SK-N-SH (cell line): Measurements from ENCODE around the gene LIPJ. TPM values are rescaled to one million over a fixed set of nuclear protein-coding genes. Genes with fewer than 3 reads are reported as not detected.

Experiments used
- CTCF ChIA-PET: fragments of 300-600, 350-600 bp; formaldehyde crosslinking; extraction: SDS; loops from one replicate; lab custom pipeline; 2021; lab: Yijun Ruan, JAX
- POLR2A ChIA-PET: fragments of 350-600 bp; sonication (Branson Sonifier 250); formaldehyde crosslinking; extraction: SDS; loops from one replicate; lab custom pipeline; 2020; ENCODE audit warnings: antibody characterized with exemption, inconsistent platforms; lab: Yijun Ruan, JAX
- DNase-seq: peaks from one replicate; pipeline ENCODE4 v3.0.0; 2012
- H2AFZ ChIP-seq: fragments of 200-600 bp; sonication (generic); 2 replicates; pipeline ENCODE4 v1.8.1; 2016; ENCODE audit warnings: antibody characterized with exemption, mild to moderate bottlenecking, low read depth
- H3F3A ChIP-seq: fragments of 200-600 bp; sonication (generic); replicated peaks from 2 replicates; pipeline ENCODE3; 2016; ENCODE audit warnings: antibody characterized with exemption, mild to moderate bottlenecking; ENCODE audit not compliant: insufficient read depth
- H3K27ac ChIP-seq, 2 experiments: fragments of 200-500 bp in 1 of 2; fragments of 200-600 bp in 1 of 2; sonication (Bioruptor generic) in 1 of 2; sonication (generic), shearing (Covaris generic) in 1 of 2; 2 replicates each; pipeline versions ENCODE4 v1.5.1 to v1.6.1; 2014 to 2016; ENCODE audit warnings: low read depth in 2 of 2, inconsistent platforms in 1 of 2, low read length in 1 of 2, mild to moderate bottlenecking in 1 of 2, mixed read lengths in 1 of 2
- H3K27me3 ChIP-seq: fragments of 200-600 bp; sonication (generic), shearing (Covaris generic); 2 replicates; pipeline ENCODE4 v1.6.1; 2016; ENCODE audit warnings: mixed run types; ENCODE audit not compliant: insufficient read depth
- H3K36me3 ChIP-seq, 2 experiments: fragments of 200-500 bp in 1 of 2; fragments of 200-600 bp in 1 of 2; sonication (Bioruptor generic) in 1 of 2; sonication (generic) in 1 of 2; replicated peaks in 1 of 2; 2 replicates each; pipeline versions ENCODE3 to v1.5.1; 2014 to 2016; ENCODE audit warnings: low read length in 1 of 2, mild to moderate bottlenecking in 1 of 2; ENCODE audit not compliant: insufficient read depth in 2 of 2, control insufficient read depth in 1 of 2
- H3K4me1 ChIP-seq, 2 experiments: fragments of 200-500 bp in 1 of 2; fragments of 200-600 bp in 1 of 2; sonication (Bioruptor generic) in 1 of 2; sonication (generic), shearing (Covaris generic) in 1 of 2; 2 replicates each; pipeline versions ENCODE4 v1.5.1 to v1.6.1; 2014 to 2016; ENCODE audit warnings: low read depth in 1 of 2, low read length in 1 of 2, mixed run types in 1 of 2; ENCODE audit not compliant: insufficient read depth in 2 of 2, control insufficient read depth in 1 of 2
- H3K4me2 ChIP-seq: fragments of 200-600 bp; sonication (generic), shearing (Covaris generic); 2 replicates; pipeline ENCODE4 v1.6.1; 2017; ENCODE audit warnings: mixed run types
- H3K4me3 ChIP-seq, 2 experiments: fragments of 200-500 bp in 1 of 2; fragments of 200-600 bp in 1 of 2; sonication (Bioruptor generic) in 1 of 2; sonication (generic), shearing (Covaris generic) in 1 of 2; 2 replicates each; pipeline versions ENCODE4 v1.5.1 to v1.8.1; 2014 to 2016; ENCODE audit warnings: low read depth in 2 of 2, inconsistent platforms in 1 of 2, low read length in 1 of 2, mild to moderate bottlenecking in 1 of 2, mixed read lengths in 1 of 2, moderate library complexity in 1 of 2
- H3K79me2 ChIP-seq: fragments of 200-600 bp; sonication (generic); 2 replicates; pipeline ENCODE4 v1.8.1; 2017; ENCODE audit warnings: mild to moderate bottlenecking; ENCODE audit not compliant: insufficient read depth
- H3K9ac ChIP-seq: fragments of 200-600 bp; sonication (generic); 2 replicates; pipeline ENCODE4 v1.6.1; 2017; ENCODE audit warnings: mixed run types
- H3K9me2 ChIP-seq: fragments of 200-600 bp; sonication (generic); 2 replicates; pipeline ENCODE4 v1.6.1; 2017; ENCODE audit warnings: mixed run types
- H3K9me3 ChIP-seq: fragments of 200-600 bp; sonication (generic); 2 replicates; pipeline ENCODE4 v1.6.1; 2017; ENCODE audit warnings: mixed run types, mild to moderate bottlenecking, moderate library complexity
- H4K20me1 ChIP-seq: fragments of 200-600 bp; sonication (generic); 2 replicates; pipeline ENCODE4 v1.6.1; 2017; ENCODE audit warnings: mild to moderate bottlenecking, mixed run types; ENCODE audit not compliant: insufficient read depth
- GABPA ChIP-seq: IDR thresholded peaks from 2 replicates; pipeline ENCODE4 v1.4.0; 2012; ENCODE audit warnings: low read depth, mild to moderate bottlenecking
- GATA2 ChIP-seq: sonication (generic); formaldehyde crosslinking; IDR thresholded peaks from 2 replicates; pipeline ENCODE4 v1.5.0; 2020; ENCODE audit warnings: mild to moderate bottlenecking, missing genetic modification reagents
- MEF2A ChIP-seq: IDR thresholded peaks from 2 replicates; pipeline ENCODE4 v1.4.0; 2012; ENCODE audit warnings: low read depth, borderline replicate concordance
- TEAD4 ChIP-seq: IDR thresholded peaks from 2 replicates; pipeline ENCODE4 v1.4.0; 2012; ENCODE audit warnings: mild to moderate bottlenecking, borderline replicate concordance; ENCODE audit not compliant: insufficient read depth
- YY1 ChIP-seq: IDR thresholded peaks from 2 replicates; pipeline ENCODE4 v1.4.0; 2012; ENCODE audit warnings: low read depth, mild to moderate bottlenecking
- WGBS: methylation state at CpG from one replicate; pipeline ENCODE4 v1.1.6; 2017; ENCODE audit warnings: low lambda C conversion rate; 5-methylcytosine and 5-hydroxymethylcytosine counted together
- polyA plus RNA-seq, 3 experiments: library from polyadenylated mRNA; depleted of rRNA; stranded (reverse); fragments of >200 nt; gene quantifications; 2 replicates each; pipeline ENCODE4 v1.2.3, GENCODE V29; 2012
- TF ChIP-seq, protein P1 (sequence below): IDR thresholded peaks from 2 replicates; pipeline ENCODE4 v1.4.0; 2012; ENCODE audit warnings: low read depth, borderline replicate concordance
- TF ChIP-seq, protein P2 (sequence below): IDR thresholded peaks from 2 replicates; pipeline ENCODE4 v1.6.1; 2012; ENCODE audit warnings: mild to moderate bottlenecking, low read depth, low read length, moderate library complexity
- TF ChIP-seq, protein P3 (sequence below): fragments of 150-350 bp; IDR thresholded peaks from 2 replicates; pipeline ENCODE4 v1.6.1; 2017; ENCODE audit warnings: antibody characterized with exemption, low read length, low read depth, borderline replicate concordance
- TF ChIP-seq, protein P4 (sequence below): IDR thresholded peaks from 2 replicates; pipeline ENCODE4 v1.4.0; 2012; ENCODE audit warnings: low read depth, borderline replicate concordance

Gene LIPJ, protein sequence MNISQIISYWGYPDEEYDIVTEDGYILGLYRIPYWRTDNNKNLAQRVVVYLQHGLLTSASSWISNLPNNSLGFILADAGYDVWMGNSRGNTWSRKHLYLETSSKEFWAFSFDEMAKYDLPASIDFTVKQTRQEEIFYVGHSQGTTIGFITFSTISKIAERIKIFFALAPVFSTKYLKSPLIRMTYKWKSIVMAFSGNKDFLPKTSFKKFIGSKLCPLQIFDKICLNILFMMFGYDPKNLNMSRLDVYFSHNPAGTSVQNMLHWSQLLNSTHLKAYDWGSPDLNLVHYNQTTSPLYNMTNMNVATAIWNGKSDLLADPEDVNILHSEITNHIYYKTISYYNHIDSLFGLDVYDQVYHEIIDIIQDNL
- polyA plus RNA-seq (2012; rRNA removed) = not detected in 2 replicates
- polyA plus RNA-seq (2012; cell fraction: cytosol; rRNA removed) = not detected in 2 replicates
- polyA plus RNA-seq (2012; cell fraction: nucleus; rRNA removed) = not detected in 2 replicates

DNA sequence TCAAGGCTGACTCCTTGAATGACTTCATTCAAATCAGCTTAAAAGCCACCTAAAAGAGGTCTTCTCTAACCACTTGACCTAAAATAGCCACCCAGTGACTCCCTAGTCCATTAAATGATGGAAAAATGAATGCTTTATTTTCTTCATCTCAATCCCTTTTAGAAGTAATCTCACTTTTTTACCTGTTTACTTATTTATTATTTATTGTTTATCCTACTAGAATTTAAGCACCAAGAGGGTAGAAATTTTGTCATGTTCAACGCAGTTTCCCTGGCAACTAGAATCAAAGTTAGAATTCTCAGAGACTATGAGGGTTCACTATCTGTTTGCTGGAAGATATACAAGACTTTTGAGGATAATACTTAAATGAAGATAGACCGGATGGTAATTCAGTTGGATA, at the start of gene LIPJ:
Gene LIPJ (plus strand): TSS at position 301 of the 400 bp plus-strand sequence. CDS start 3,926 bp downstream, outside the sequence.
- TF ChIP-seq GATA2 (CRISPR knock-in tag) (no peak), YY1 (no peak), GABPA (no peak), TEAD4 (no peak), MEF2A (no peak)
- TF ChIP-seq, protein P1, sequence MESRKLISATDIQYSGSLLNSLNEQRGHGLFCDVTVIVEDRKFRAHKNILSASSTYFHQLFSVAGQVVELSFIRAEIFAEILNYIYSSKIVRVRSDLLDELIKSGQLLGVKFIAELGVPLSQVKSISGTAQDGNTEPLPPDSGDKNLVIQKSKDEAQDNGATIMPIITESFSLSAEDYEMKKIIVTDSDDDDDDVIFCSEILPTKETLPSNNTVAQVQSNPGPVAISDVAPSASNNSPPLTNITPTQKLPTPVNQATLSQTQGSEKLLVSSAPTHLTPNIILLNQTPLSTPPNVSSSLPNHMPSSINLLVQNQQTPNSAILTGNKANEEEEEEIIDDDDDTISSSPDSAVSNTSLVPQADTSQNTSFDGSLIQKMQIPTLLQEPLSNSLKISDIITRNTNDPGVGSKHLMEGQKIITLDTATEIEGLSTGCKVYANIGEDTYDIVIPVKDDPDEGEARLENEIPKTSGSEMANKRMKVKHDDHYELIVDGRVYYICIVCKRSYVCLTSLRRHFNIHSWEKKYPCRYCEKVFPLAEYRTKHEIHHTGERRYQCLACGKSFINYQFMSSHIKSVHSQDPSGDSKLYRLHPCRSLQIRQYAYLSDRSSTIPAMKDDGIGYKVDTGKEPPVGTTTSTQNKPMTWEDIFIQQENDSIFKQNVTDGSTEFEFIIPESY = no peak
- TF ChIP-seq, protein P2, sequence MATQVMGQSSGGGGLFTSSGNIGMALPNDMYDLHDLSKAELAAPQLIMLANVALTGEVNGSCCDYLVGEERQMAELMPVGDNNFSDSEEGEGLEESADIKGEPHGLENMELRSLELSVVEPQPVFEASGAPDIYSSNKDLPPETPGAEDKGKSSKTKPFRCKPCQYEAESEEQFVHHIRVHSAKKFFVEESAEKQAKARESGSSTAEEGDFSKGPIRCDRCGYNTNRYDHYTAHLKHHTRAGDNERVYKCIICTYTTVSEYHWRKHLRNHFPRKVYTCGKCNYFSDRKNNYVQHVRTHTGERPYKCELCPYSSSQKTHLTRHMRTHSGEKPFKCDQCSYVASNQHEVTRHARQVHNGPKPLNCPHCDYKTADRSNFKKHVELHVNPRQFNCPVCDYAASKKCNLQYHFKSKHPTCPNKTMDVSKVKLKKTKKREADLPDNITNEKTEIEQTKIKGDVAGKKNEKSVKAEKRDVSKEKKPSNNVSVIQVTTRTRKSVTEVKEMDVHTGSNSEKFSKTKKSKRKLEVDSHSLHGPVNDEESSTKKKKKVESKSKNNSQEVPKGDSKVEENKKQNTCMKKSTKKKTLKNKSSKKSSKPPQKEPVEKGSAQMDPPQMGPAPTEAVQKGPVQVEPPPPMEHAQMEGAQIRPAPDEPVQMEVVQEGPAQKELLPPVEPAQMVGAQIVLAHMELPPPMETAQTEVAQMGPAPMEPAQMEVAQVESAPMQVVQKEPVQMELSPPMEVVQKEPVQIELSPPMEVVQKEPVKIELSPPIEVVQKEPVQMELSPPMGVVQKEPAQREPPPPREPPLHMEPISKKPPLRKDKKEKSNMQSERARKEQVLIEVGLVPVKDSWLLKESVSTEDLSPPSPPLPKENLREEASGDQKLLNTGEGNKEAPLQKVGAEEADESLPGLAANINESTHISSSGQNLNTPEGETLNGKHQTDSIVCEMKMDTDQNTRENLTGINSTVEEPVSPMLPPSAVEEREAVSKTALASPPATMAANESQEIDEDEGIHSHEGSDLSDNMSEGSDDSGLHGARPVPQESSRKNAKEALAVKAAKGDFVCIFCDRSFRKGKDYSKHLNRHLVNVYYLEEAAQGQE = no peak
- TF ChIP-seq, protein P3, sequence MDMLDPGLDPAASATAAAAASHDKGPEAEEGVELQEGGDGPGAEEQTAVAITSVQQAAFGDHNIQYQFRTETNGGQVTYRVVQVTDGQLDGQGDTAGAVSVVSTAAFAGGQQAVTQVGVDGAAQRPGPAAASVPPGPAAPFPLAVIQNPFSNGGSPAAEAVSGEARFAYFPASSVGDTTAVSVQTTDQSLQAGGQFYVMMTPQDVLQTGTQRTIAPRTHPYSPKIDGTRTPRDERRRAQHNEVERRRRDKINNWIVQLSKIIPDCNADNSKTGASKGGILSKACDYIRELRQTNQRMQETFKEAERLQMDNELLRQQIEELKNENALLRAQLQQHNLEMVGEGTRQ = no peak
- TF ChIP-seq, protein P4, sequence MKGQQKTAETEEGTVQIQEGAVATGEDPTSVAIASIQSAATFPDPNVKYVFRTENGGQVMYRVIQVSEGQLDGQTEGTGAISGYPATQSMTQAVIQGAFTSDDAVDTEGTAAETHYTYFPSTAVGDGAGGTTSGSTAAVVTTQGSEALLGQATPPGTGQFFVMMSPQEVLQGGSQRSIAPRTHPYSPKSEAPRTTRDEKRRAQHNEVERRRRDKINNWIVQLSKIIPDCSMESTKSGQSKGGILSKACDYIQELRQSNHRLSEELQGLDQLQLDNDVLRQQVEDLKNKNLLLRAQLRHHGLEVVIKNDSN = no peak
- TF ChIP-seq, all 33 proteins: peak for 0
- no peaks in the 10 kb centered on the region for H3K9me3 ChIP-seq
- no peak for DNase-seq
- 84% methylated on average over 2 of the region's 2 CpGs for WGBS
- H3K4me1 ChIP-seq = no peaks in the 10 kb centered on the region
- no peaks in the 10 kb centered on the region for H4K20me1 ChIP-seq
- no peaks in the 10 kb centered on the region; the same call in 1 of the 2 replicates for H3K9me2 ChIP-seq
- no peaks in the 10 kb centered on the region for H3F3A ChIP-seq
- no peak within 1 kb of the TSS for H3K4me3 ChIP-seq
- CTCF ChIA-PET = interaction anchor here (0.6 to 0.9 kb wide), 2 partner anchors 15 to 131 kb away, joined by 3 read pairs; no protein-coding TSS in a partner anchor
- no peak within 1 kb of the TSS for H3K27ac ChIP-seq
- no peak within 1 kb of the TSS for H3K9ac ChIP-seq
- H3K36me3 ChIP-seq = no peaks in the 10 kb centered on the region
- no peak within 1 kb of the TSS for H3K4me2 ChIP-seq
- H2AFZ ChIP-seq = no peak within 1 kb of the TSS
- no peaks in the 10 kb centered on the region for H3K79me2 ChIP-seq
- POLR2A ChIA-PET = no interaction called here
- H3K27me3 ChIP-seq = no peaks in the 10 kb centered on the region
